ENCODE results near the gene MYZAP. TPM values are rescaled to one million over a fixed set of nuclear protein-coding genes. Genes with fewer than 3 reads are reported as not detected.

The MYZAP gene
- total and polyA plus RNA-seq, 10 of the 15 experiments (the other 5 are each of a cell fraction or from before 2014, with no cell fraction given): not detected

DNA sequence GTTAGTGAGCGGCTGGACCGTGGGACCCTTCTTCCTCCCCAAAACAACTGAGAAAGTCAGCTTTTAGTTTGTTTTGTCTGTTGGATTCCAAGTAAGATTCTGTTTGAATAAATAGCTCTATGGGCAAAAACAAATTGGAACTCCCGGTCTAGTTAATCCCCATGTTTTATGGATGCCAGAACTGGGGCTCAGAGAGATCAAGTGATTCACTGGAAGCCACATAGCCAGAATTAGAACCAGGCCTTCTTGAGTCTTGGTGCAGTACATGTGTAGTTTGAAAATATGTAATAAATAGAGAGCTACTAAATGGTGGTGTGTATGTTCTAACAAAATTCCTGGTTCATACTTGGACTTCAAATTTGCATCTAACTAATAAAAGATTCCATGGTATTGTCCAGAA is 85.5 kb downstream of the MYZAP start:
- Histone ChIP-seq H3K9me3 (replicated peaks; ENCODE audit: control insufficient read depth, insufficient read depth, low read length) (no peaks in the 10 kb centered on the region), H3K4me1 (ENCODE audit: control insufficient read depth, insufficient read depth, low read length) (no peaks in the 10 kb centered on the region), H2AFZ (ENCODE audit: control insufficient read depth, low read depth, low read length) (no peak overlapping the region), H3K4me3 (no peak overlapping the region), H3K9ac (ENCODE audit: control insufficient read depth, insufficient read depth, low read length) (no peak overlapping the region), H3K36me3 (ENCODE audit: control insufficient read depth in 2 of 2, insufficient read depth in 2 of 2, low read length in 1 of 2) (no peaks in the 10 kb centered on the region), H3K79me2 (ENCODE audit: control insufficient read depth, insufficient read depth, low read length) (no peaks in the 10 kb centered on the region), H3K27me3 (replicated peaks in 1 of 2; ENCODE audit: control insufficient read depth in 2 of 2, insufficient read depth in 2 of 2, low read length in 1 of 2) (no peaks in the 10 kb centered on the region; a peak in 2 of 4 replicates), H3K27ac (ENCODE audit: control insufficient read depth, insufficient read depth) (no peak overlapping the region), H4K20me1 (ENCODE audit: control insufficient read depth, insufficient read depth) (no peaks in the 10 kb centered on the region), H3K4me2 (ENCODE audit: control insufficient read depth, insufficient read depth) (no peak overlapping the region)
- TF ChIP-seq FOS (IDR thresholded peaks at IDR 0.05; ENCODE audit: borderline replicate concordance, extremely low read depth, insufficient read length) (no peak), NR2C2 (IDR thresholded peaks at IDR 0.05; ENCODE audit: borderline replicate concordance, control insufficient read depth, insufficient read length, low read depth) (no peak), RBBP5 (conservative IDR thresholded peaks at IDR 0.05) (no peak), SUPT20H (IDR thresholded peaks at IDR 0.05; ENCODE audit: borderline replicate concordance, control insufficient read depth, low read depth, low read length) (no peak), BMI1 (IDR thresholded peaks at IDR 0.05; ENCODE audit: borderline replicate concordance) (no peak), CHD2 (IDR thresholded peaks at IDR 0.05; ENCODE audit: borderline replicate concordance, low read depth, low read length) (no peak), HDGF (IDR thresholded peaks at IDR 0.05) (no peak), MTA3 (IDR thresholded peaks at IDR 0.05; ENCODE audit: borderline replicate concordance, low read length) (no peak), IRF4 (IDR thresholded peaks at IDR 0.05; ENCODE audit: low read depth, low read length) (no peak)
- POLR2A ChIA-PET: no interaction called here
- SMC1A ChIA-PET (ENCODE audit: uncharacterized antibody, unreplicated experiment): interaction anchor here (0.6 to 0.7 kb wide), 2 partner anchors 14 to 60 kb away, joined by 3 read pairs; no protein-coding TSS in a partner anchor
- no TSS peak for BruUV-seq (replicated peaks)
- ATAC-seq: no peak
- RAD21 ChIA-PET (ENCODE audit: unreplicated experiment): interaction anchor here (0.6 kb wide), 1 partner anchor 22 kb away, joined by 3 read pairs; no protein-coding TSS in a partner anchor
- WGBS (ENCODE audit: insufficient coverage, insufficient replicate concordance, low lambda C conversion rate, missing lambda C conversion rate): 72% methylated on average over 3 of the region's 3 CpGs
- in situ Hi-C loops (cut with MboI): no loop called here
- CTCF ChIA-PET: interaction anchor here (1.2 kb wide), 1 partner anchor 9 kb away, joined by 3 read pairs; no protein-coding TSS in a partner anchor
- no peak for DNase-seq (ENCODE audit: low read depth, low spot score)
- no peak for FAIRE-seq
- intact Hi-C loops (cut with micrococcal nuclease; ENCODE audit: unreplicated experiment): no loop called here

DNA sequence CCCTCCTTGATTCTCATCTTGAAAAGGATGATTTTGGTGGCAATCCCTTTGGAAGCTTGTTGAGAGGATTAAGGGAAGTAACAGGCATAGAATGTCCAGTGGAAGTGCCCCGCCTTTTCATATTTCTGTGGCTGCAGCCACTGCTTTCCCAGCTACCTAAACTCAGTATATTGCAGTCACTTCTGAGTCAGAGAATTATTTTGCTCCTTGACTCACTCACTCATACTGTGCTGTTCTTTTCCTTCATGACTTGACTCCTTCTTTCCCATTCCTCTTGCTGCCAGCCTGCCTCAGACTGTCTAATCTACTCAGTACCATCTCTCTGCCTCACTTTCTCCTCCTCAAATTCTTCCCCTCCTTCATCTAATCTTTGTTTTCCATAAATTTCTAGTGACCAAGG is 88.3 kb downstream of the MYZAP start:
- DNase-seq (ENCODE audit: low read depth, low spot score) (no peak), FAIRE-seq (no peak), ATAC-seq (no peak)
- Histone ChIP-seq H4K20me1 (ENCODE audit: control insufficient read depth, insufficient read depth) (no peaks in the 10 kb centered on the region), H3K4me2 (ENCODE audit: control insufficient read depth, insufficient read depth) (no peak overlapping the region), H3K4me3 (no peak overlapping the region), H3K9me3 (replicated peaks; ENCODE audit: control insufficient read depth, insufficient read depth, low read length) (no peaks in the 10 kb centered on the region), H3K36me3 (ENCODE audit: control insufficient read depth in 2 of 2, insufficient read depth in 2 of 2, low read length in 1 of 2) (no peaks in the 10 kb centered on the region), H3K9ac (ENCODE audit: control insufficient read depth, insufficient read depth, low read length) (no peak overlapping the region), H3K79me2 (ENCODE audit: control insufficient read depth, insufficient read depth, low read length) (no peaks in the 10 kb centered on the region), H3K27ac (ENCODE audit: control insufficient read depth, insufficient read depth) (no peak overlapping the region), H3K27me3 (replicated peaks in 1 of 2; ENCODE audit: control insufficient read depth in 2 of 2, insufficient read depth in 2 of 2, low read length in 1 of 2) (no peaks in the 10 kb centered on the region; a peak in 2 of 4 replicates), H2AFZ (ENCODE audit: control insufficient read depth, low read depth, low read length) (peak overlapping the region; percentile 39), H3K4me1 (ENCODE audit: control insufficient read depth, insufficient read depth, low read length) (no peaks in the 10 kb centered on the region)
- ChIA-PET CTCF (no interaction called here), POLR2A (no interaction called here), SMC1A (ENCODE audit: uncharacterized antibody, unreplicated experiment) (interaction anchor here (1.7 kb wide), 1 partner anchor 152 kb away, joined by 3 read pairs; no protein-coding TSS in a partner anchor), RAD21 (ENCODE audit: unreplicated experiment) (no interaction called here)
- no TSS peak for BruUV-seq (replicated peaks)
- WGBS (ENCODE audit: insufficient coverage, insufficient replicate concordance, low lambda C conversion rate, missing lambda C conversion rate): 100% methylated on average over 1 of the region's 1 CpG
- in situ Hi-C loops (cut with MboI) (no loop called here), intact Hi-C loops (cut with micrococcal nuclease; ENCODE audit: unreplicated experiment) (no loop called here)
- no peak for TF ChIP-seq TCF12 (IDR thresholded peaks at IDR 0.05; ENCODE audit: low read depth, low read length)
- TF ChIP-seq SKIL (IDR thresholded peaks at IDR 0.05; ENCODE audit: low read depth, poor library complexity, severe bottlenecking): no peak
- no peak for TF ChIP-seq REST (IDR thresholded peaks at IDR 0.05; ENCODE audit: low read depth, low read length)
- TF ChIP-seq HDAC6 (IDR thresholded peaks at IDR 0.05; ENCODE audit: unreplicated experiment): no peak
- no peak for TF ChIP-seq BRCA1 (IDR thresholded peaks at IDR 0.05; ENCODE audit: low read depth, low read length)

Data from GM12878 (cell line).